Skeletal muscle cell (primary cell): Measurements from ENCODE around the gene TEN1.
"Not testable (repeated sequence)": the region's sequence is repeated elsewhere in the genome, so short reads cannot be mapped to it uniquely, and the experiment has no call there.

Experiments used
- DNase-seq: peaks from one replicate; pipeline ENCODE4 v3.0.0-alpha.2; 2010; ENCODE audit warnings: low read depth
- H3K4me3 ChIP-seq: 2 replicates; pipeline ENCODE4 v1.5.1; 2011; ENCODE audit warnings: low read depth, mild to moderate bottlenecking, control low read depth, low read length, moderate library complexity

TEN1 gene

GRCh38 chr17:75978938-75979704, at the start of gene TEN1, which contains the start of gene ACOX1:
Gene TEN1, plus strand, starts transcription at chr17:75979240. Its CDS starts 6,953 bp downstream, at chr17:75986193.
Gene ACOX1, minus strand, starts transcription at chr17:75979166. Its CDS starts 93 bp downstream, at chr17:75979073.
- peak; percentile 87 for DNase-seq
- peak within 1 kb of the TSS; percentile 86 for H3K4me3 ChIP-seq

GRCh38 chr17:75931062-75931461, 48.0 kb upstream of the TEN1 start:
- no peak for DNase-seq
- H3K4me3 ChIP-seq = no peak overlapping the region

DNA sequence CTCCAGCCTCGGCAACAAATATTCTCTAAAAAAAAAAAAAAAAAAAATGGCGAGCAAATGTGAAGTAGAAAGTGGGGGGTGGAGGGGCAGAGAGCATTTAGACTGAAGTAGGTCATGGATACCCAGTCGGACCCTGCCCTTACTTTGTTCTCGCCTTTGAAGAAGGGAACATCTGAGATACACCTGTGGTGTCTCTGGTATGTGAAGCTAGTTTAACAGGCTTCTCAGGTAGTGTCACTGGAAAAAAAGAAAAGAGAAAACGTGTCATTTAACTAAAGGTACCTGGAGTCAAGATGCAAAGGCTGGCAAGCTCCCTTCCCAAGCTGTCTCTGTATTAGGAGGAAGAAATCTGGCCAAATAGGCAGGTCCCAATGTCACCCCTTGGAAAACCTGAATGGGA, 46.2 kb upstream of the TEN1 start:
- H3K4me3 ChIP-seq = no peak overlapping the region
- no peak for DNase-seq

GRCh38 chr17:75933808-75934207, 45.2 kb upstream of the TEN1 start:
- H3K4me3 ChIP-seq = no peak overlapping the region
- no peak for DNase-seq

DNA sequence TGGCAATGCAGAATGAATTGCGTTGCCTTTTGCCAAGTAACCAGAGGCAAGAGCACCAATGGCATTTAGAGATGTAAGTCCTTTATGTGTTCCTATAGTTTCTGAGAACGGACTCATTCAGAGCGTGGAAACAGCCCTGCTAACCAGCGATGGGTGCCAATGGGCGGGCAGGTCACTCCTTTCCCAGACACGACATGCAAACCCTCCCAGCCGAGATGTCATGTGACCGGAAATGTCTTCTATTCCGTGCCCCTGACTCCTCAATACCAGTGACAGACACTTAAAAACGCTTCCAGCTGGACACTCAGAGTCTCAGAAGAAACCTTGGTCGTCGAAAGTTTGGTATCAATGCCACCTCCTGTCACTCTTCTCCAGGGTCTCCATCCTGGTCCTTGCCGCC, 41.4 kb upstream of the TEN1 start:
- no peak for DNase-seq
- no peak overlapping the region for H3K4me3 ChIP-seq

DNA sequence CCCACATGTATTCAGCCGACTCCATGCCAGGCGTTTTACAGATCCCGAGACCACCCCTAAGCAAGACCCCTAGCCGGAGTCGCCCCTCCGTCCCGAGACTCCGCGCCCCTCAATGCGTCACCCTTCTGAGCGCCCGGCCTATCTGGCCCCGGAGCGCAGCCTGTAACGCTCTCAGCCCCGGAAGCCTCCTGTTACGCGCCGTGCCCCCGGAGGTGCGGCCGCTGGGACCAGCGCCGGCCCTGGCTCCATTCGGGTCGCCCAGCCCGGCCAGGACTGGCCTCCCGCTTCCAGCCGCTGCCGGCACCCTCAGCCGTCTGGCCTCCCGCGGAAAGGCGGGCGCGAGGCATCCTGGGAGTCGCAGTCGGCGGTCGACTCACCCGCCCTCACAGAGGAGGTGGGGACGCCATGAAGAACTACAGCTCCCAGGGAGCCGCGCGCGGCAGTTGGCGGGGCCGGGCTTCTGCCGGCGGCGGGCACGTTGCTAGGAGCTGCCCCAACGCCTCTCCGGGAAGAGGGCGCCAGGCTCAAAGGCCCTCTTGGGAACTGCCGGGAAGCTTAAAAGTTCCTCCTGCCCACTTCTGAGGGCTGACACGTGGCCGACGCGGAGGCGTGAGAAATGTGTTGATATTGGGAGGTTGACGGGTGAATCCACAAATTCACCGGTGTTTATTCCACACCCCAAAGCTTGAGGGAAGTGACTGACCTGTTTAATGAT, 38.2 kb upstream of the TEN1 start, which contains the start of gene FBF1:
Gene FBF1, minus strand, starts transcription at position 316 of the 715 bp plus-strand sequence. CDS start 2,893 bp downstream, outside the sequence.
- H3K4me3 ChIP-seq = peak within 1 kb of the TSS; percentile 84
- DNase-seq = peak; percentile 82

- no peak for DNase-seq
- H3K4me3 ChIP-seq = peak overlapping the region; percentile 84
Measured at GRCh38 chr17:75941442-75941819, 37.6 kb upstream of the TEN1 start.

- DNase-seq = no peak
- no peak overlapping the region for H3K4me3 ChIP-seq
Measured at GRCh38 chr17:75942473-75942872, 36.6 kb upstream of the TEN1 start.

DNA sequence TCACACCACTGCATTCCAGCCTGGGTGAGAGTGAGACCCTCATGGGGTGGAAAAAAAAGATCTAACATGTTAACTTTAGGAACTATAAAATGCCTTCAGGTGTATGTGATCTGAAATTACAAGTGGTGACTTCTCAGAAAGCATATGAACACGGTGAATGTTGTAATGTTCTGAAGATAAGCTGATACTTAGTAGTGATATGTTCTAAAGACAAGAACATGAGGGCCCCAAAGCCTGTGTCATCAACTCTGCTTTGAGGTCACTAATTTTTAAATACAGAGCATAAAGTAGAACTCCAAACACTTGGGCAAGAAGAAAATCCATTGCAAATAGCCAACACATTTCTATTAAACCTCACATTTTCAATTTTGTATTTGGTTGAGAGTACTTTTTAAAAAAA, 35.5 kb upstream of the TEN1 start:
- DNase-seq = no peak
- no peak overlapping the region for H3K4me3 ChIP-seq

DNA sequence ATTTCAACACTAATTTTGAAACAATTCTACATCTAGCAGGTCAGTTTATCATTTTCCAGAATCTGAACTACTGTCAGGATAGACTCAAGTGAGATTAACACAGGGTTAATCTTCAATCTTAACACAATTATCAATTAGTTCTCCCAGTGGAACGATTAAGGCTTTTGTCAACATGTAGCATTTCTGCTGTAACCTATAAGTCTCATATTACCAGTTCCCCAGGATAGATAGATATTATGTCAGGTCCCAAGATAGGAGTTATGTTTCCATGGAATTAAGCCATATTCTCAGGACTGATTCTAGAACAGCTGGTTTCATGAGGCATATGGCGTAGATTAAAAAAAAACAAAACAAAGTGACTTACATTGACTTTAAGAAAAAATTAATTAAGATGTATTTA, 33.8 kb upstream of the TEN1 start:
- no peak overlapping the region for H3K4me3 ChIP-seq
- no peak for DNase-seq

GRCh38 chr17:75950421-75950820, 28.6 kb upstream of the TEN1 start:
- H3K4me3 ChIP-seq = no peak overlapping the region
- DNase-seq = no peak

- H3K4me3 ChIP-seq = no peak overlapping the region
- DNase-seq = peak; percentile 16
Measured at GRCh38 chr17:75950855-75951554, 28.0 kb upstream of the TEN1 start.

DNA sequence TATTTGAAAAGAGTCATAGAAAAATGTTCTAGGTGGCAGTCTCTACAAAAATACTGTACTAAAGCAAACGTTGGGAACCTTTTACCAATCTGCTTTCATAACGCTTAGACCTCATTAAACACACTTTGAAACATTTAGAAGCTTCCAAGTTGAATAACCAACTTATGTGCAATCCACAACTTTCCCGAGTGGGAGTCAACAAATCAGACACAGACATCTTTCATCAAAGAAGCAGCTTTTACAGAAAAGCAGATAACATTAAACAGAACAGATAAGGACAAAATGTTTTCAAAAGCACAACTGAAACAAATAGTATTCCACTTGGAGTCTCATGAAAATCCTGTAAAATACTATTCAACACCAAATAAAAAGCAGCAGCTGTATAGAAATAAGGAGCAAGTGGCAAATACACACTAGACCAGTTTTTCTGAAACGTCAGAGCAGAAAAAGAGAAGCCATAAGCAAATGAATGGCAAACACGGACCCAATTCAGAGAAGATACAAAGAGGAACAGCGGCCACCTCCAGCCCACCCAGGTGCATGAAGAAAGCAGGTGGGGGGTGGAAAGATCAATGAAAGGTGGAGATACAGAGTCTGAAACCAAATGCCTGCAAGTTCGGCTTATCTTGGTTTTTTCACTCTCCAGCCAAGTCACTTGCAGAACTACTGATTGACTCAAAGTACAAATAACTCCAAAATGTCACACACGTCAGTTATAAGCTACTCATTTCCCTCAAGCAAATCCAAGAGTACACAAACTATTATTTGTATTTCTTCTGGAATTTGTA, 19.8 kb upstream of the TEN1 start:
- DNase-seq = no peak
- H3K4me3 ChIP-seq = no peak overlapping the region

- no peak overlapping the region for H3K4me3 ChIP-seq
Measured at GRCh38 chr17:75959839-75960511, 19.1 kb upstream of the TEN1 start.

DNA sequence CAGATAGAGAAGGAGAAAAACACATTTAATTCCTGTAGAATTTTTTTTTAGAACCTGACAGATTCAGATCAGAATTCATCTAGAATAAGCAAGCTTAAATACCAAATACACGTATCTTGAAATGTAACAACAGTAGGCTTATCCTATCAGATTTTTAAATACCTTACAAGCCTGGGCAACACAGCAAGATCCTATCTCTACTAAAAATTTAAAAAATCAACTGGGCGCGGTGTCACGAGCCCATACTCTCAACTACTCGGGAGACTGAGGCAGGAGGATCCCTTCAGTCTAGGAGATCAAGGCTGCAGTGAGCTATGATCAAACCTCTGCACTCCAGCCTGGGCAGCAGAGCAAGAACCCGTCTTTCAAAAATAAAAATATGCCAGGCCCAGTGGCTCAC, 13.6 kb upstream of the TEN1 start:
- DNase-seq = no peak
- H3K4me3 ChIP-seq = no peak overlapping the region

More at GRCh38 chr17:75959839-75960511, 19.1 kb upstream of the TEN1 start:
- DNase-seq = no peak

DNA sequence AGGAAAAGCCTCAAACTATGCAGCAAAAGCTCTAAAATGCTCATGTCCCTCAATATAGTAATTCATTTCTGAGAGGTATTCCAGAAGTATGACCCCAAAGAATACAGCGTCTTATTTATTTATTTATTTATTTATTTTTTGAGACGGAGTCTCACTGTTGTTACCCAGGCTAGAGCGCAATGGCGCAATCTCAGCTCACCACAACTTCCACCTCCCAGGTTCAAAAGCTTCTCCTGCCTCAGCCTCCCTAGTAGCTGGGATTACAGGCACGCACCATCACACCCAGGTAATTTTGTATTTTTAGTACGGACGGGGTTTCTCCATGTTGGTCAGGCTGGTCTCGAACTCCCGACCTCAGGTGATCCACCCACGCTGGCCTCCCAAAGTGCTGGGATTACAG, 10.0 kb upstream of the TEN1 start:
- not testable (repeated sequence) for H3K4me3 ChIP-seq, DNase-seq

DNA sequence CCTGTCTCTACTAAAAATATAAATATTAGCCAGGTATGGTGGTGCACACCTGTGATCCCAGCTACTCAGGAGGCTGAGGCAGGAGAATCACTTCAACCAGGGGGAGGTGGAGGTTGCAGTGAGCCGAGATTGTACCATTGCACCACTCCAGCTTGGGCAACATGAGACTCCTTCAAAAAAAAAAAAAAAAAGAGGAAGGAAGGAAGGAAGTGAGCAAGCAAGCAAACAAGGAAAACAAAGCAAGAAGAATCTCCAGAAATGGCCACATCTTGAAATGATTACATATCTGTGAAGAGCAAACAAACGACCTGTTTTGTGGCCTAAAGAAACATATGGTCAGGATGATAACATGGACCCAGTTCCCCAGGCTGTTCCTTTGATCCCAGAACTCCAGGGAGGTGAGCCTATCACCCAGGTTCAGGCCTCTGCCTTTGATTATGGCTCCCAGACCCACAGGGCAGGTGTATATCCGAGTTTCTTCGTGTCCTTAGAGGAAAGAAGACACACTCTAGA, 9.0 kb upstream of the TEN1 start:
- H3K4me3 ChIP-seq = no peak overlapping the region
- DNase-seq = no peak

DNA sequence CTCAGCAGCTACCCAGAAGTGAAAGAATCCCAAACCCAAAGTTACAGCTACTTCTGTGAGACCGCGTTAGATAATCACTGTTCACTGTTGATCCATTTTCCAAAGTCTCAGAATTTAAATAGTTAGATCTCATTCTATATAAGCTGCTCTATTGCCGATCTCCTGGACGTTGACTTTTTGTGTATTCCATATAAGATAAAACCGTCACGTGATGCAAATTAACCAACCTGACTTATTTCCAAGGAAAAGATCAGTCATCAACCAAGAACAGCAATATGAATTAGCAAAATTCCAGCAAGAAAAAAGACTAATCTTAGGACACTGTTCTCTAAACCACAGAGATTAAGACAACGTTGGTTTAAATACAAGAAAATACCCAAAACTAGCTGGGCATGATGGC, 8.4 kb upstream of the TEN1 start:
- DNase-seq = no peak
- H3K4me3 ChIP-seq = no peak overlapping the region

DNA sequence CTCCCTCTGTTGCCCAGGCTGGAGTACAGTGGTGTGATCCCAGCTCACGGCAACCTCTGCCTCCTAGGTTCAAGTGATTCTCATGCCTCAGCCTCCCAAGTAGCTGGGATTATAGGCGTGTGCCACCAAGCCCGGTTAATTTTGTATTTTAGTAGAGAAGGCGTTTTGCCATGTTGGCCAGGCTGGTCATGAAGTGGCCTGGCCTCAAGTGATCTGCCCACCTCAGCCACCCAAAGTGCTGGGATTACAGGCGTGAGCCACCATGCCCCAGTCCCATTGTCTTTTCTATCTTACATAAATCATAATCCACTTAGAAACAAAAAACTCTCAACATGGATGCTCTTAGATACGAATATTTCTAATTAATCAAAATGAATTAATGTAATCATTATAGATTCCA, 3.9 kb upstream of the TEN1 start:
- not testable (repeated sequence) for DNase-seq, H3K4me3 ChIP-seq
